ENCODE results near the gene PDZRN3. TPM values are rescaled to one million over a fixed set of nuclear protein-coding genes. Genes with fewer than 3 reads are reported as not detected.

PDZRN3 gene
- total RNA-seq, 1 donor from 2014 or later, result not detected

- H3K27me3 Mint-ChIP-seq (ENCODE audit: insufficient read depth), result peaks cover 2% of the 10 kb centered on the region
- H3K4me3 Mint-ChIP-seq, result no peak overlapping the region
- H3K4me1 Mint-ChIP-seq (ENCODE audit: low read depth), result no peaks in the 10 kb centered on the region
- no peak overlapping the region for H3K27ac Mint-ChIP-seq
- no peak for DNase-seq (ENCODE audit: low spot score)
- intact Hi-C loops (cut with micrococcal nuclease), result loop anchor here (1.0 kb wide), 1 partner anchor 331 kb away; no protein-coding TSS in a partner anchor
- no peaks in the 10 kb centered on the region for H3K9me3 Mint-ChIP-seq
- H3K36me3 Mint-ChIP-seq (ENCODE audit: low read depth), result no peaks in the 10 kb centered on the region
These were observed 192.1 kb downstream of the PDZRN3 start for GRCh38 chr3:73432706-73433032.

- DNase-seq (ENCODE audit: low spot score), result no peak
- H3K9me3 Mint-ChIP-seq, result no peaks in the 10 kb centered on the region
- H3K4me3 Mint-ChIP-seq, result no peak overlapping the region
- intact Hi-C loops (cut with micrococcal nuclease), result loop anchor here (1.0 kb wide), 1 partner anchor 331 kb away; no protein-coding TSS in a partner anchor
- no peaks in the 10 kb centered on the region for H3K4me1 Mint-ChIP-seq (ENCODE audit: low read depth)
- no peak overlapping the region for H3K27ac Mint-ChIP-seq
- no peaks in the 10 kb centered on the region for H3K36me3 Mint-ChIP-seq (ENCODE audit: low read depth)
- H3K27me3 Mint-ChIP-seq (ENCODE audit: insufficient read depth), result peaks cover 2% of the 10 kb centered on the region
These were observed 192.6 kb downstream of the PDZRN3 start for GRCh38 chr3:73432023-73432705.

GRCh38 chr3:73431183-73431900, 193.4 kb downstream of the PDZRN3 start:
- intact Hi-C loops (cut with micrococcal nuclease), result no loop called here
- H3K4me3 Mint-ChIP-seq, result no peak overlapping the region
- no peaks in the 10 kb centered on the region for H3K9me3 Mint-ChIP-seq
- H3K27me3 Mint-ChIP-seq (ENCODE audit: insufficient read depth), result peaks cover 2% of the 10 kb centered on the region
- H3K36me3 Mint-ChIP-seq (ENCODE audit: low read depth), result no peaks in the 10 kb centered on the region
- no peak for DNase-seq (ENCODE audit: low spot score)
- no peak overlapping the region for H3K27ac Mint-ChIP-seq
- H3K4me1 Mint-ChIP-seq (ENCODE audit: low read depth), result no peaks in the 10 kb centered on the region

- no peak for DNase-seq (ENCODE audit: low spot score)
- Mint-ChIP-seq H3K27me3 (ENCODE audit: insufficient read depth) (peaks cover 2% of the 10 kb centered on the region), H3K27ac (no peak overlapping the region), H3K4me3 (no peak overlapping the region), H3K36me3 (ENCODE audit: low read depth) (no peaks in the 10 kb centered on the region), H3K4me1 (ENCODE audit: low read depth) (no peaks in the 10 kb centered on the region), H3K9me3 (no peaks in the 10 kb centered on the region)
- intact Hi-C loops (cut with micrococcal nuclease), result no loop called here
These were observed 197.6 kb downstream of the PDZRN3 start for GRCh38 chr3:73427048-73427706.

- DNase-seq (ENCODE audit: low spot score), result no peak
- peaks cover 3% of the 10 kb centered on the region for H3K9me3 Mint-ChIP-seq
- H3K4me1 Mint-ChIP-seq (ENCODE audit: low read depth), result no peaks in the 10 kb centered on the region
- H3K27ac Mint-ChIP-seq, result no peak overlapping the region
- intact Hi-C loops (cut with micrococcal nuclease), result no loop called here
- H3K27me3 Mint-ChIP-seq (ENCODE audit: insufficient read depth), result peaks cover 2% of the 10 kb centered on the region
- no peak overlapping the region for H3K4me3 Mint-ChIP-seq
- no peaks in the 10 kb centered on the region for H3K36me3 Mint-ChIP-seq (ENCODE audit: low read depth)
These were observed 198.1 kb downstream of the PDZRN3 start for GRCh38 chr3:73426606-73427005.

GRCh38 chr3:73423116-73423515, 201.6 kb downstream of the PDZRN3 start:
- no peaks in the 10 kb centered on the region for H3K4me1 Mint-ChIP-seq (ENCODE audit: low read depth)
- H3K9me3 Mint-ChIP-seq, result peaks cover 3% of the 10 kb centered on the region
- H3K27me3 Mint-ChIP-seq (ENCODE audit: insufficient read depth), result no peaks in the 10 kb centered on the region
- no peak for DNase-seq (ENCODE audit: low spot score)
- intact Hi-C loops (cut with micrococcal nuclease), result no loop called here
- H3K36me3 Mint-ChIP-seq (ENCODE audit: low read depth), result no peaks in the 10 kb centered on the region
- H3K4me3 Mint-ChIP-seq, result no peak overlapping the region
- H3K27ac Mint-ChIP-seq, result no peak overlapping the region

- intact Hi-C loops (cut with micrococcal nuclease), result no loop called here
- Mint-ChIP-seq H3K27ac (no peak overlapping the region), H3K27me3 (ENCODE audit: insufficient read depth) (no peaks in the 10 kb centered on the region), H3K4me1 (ENCODE audit: low read depth) (no peaks in the 10 kb centered on the region), H3K4me3 (no peak overlapping the region), H3K9me3 (peaks cover 3% of the 10 kb centered on the region), H3K36me3 (ENCODE audit: low read depth) (no peaks in the 10 kb centered on the region)
- DNase-seq (ENCODE audit: low spot score), result no peak
These were observed 202.2 kb downstream of the PDZRN3 start for GRCh38 chr3:73422571-73422970.

- H3K4me3 Mint-ChIP-seq, result no peak overlapping the region
- H3K36me3 Mint-ChIP-seq (ENCODE audit: low read depth), result no peaks in the 10 kb centered on the region
- no peaks in the 10 kb centered on the region for H3K4me1 Mint-ChIP-seq (ENCODE audit: low read depth)
- intact Hi-C loops (cut with micrococcal nuclease), result no loop called here
- DNase-seq (ENCODE audit: low spot score), result no peak
- peaks cover 3% of the 10 kb centered on the region for H3K9me3 Mint-ChIP-seq
- H3K27ac Mint-ChIP-seq, result no peak overlapping the region
- H3K27me3 Mint-ChIP-seq (ENCODE audit: insufficient read depth), result no peaks in the 10 kb centered on the region
These were observed 204.8 kb downstream of the PDZRN3 start for GRCh38 chr3:73419942-73420341.

GRCh38 chr3:73419179-73419803, 205.4 kb downstream of the PDZRN3 start:
- no peak overlapping the region for H3K4me3 Mint-ChIP-seq
- no peaks in the 10 kb centered on the region for H3K4me1 Mint-ChIP-seq (ENCODE audit: low read depth)
- intact Hi-C loops (cut with micrococcal nuclease), result no loop called here
- H3K27ac Mint-ChIP-seq, result no peak overlapping the region
- no peaks in the 10 kb centered on the region for H3K36me3 Mint-ChIP-seq (ENCODE audit: low read depth)
- H3K9me3 Mint-ChIP-seq, result peaks cover 3% of the 10 kb centered on the region
- no peaks in the 10 kb centered on the region for H3K27me3 Mint-ChIP-seq (ENCODE audit: insufficient read depth)
- DNase-seq (ENCODE audit: low spot score), result no peak

- intact Hi-C loops (cut with micrococcal nuclease), result no loop called here
- H3K36me3 Mint-ChIP-seq (ENCODE audit: low read depth), result no peaks in the 10 kb centered on the region
- H3K9me3 Mint-ChIP-seq, result peaks cover 3% of the 10 kb centered on the region
- no peaks in the 10 kb centered on the region for H3K4me1 Mint-ChIP-seq (ENCODE audit: low read depth)
- no peaks in the 10 kb centered on the region for H3K27me3 Mint-ChIP-seq (ENCODE audit: insufficient read depth)
- DNase-seq (ENCODE audit: low spot score), result no peak
- no peak overlapping the region for H3K27ac Mint-ChIP-seq
- H3K4me3 Mint-ChIP-seq, result no peak overlapping the region
These were observed 206.1 kb downstream of the PDZRN3 start for GRCh38 chr3:73418681-73419080.

GRCh38 chr3:73415118-73415517, 209.6 kb downstream of the PDZRN3 start:
- Mint-ChIP-seq H3K4me3 (no peak overlapping the region), H3K27ac (no peak overlapping the region), H3K36me3 (ENCODE audit: low read depth) (no peaks in the 10 kb centered on the region), H3K9me3 (no peaks in the 10 kb centered on the region), H3K27me3 (ENCODE audit: insufficient read depth) (no peaks in the 10 kb centered on the region), H3K4me1 (ENCODE audit: low read depth) (no peaks in the 10 kb centered on the region)
- DNase-seq (ENCODE audit: low spot score), result no peak
- intact Hi-C loops (cut with micrococcal nuclease), result no loop called here

- H3K9me3 Mint-ChIP-seq, result no peaks in the 10 kb centered on the region
- intact Hi-C loops (cut with micrococcal nuclease), result no loop called here
- no peaks in the 10 kb centered on the region for H3K4me1 Mint-ChIP-seq (ENCODE audit: low read depth)
- no peaks in the 10 kb centered on the region for H3K36me3 Mint-ChIP-seq (ENCODE audit: low read depth)
- DNase-seq (ENCODE audit: low spot score), result no peak
- no peak overlapping the region for H3K27ac Mint-ChIP-seq
- H3K4me3 Mint-ChIP-seq, result no peak overlapping the region
- H3K27me3 Mint-ChIP-seq (ENCODE audit: insufficient read depth), result no peaks in the 10 kb centered on the region
These were observed 211.1 kb downstream of the PDZRN3 start for GRCh38 chr3:73413619-73414018.

- no peak for DNase-seq (ENCODE audit: low spot score)
- Mint-ChIP-seq H3K36me3 (ENCODE audit: low read depth) (no peaks in the 10 kb centered on the region), H3K27me3 (ENCODE audit: insufficient read depth) (no peaks in the 10 kb centered on the region), H3K4me3 (no peak overlapping the region), H3K27ac (no peak overlapping the region), H3K9me3 (no peaks in the 10 kb centered on the region), H3K4me1 (ENCODE audit: low read depth) (no peaks in the 10 kb centered on the region)
- intact Hi-C loops (cut with micrococcal nuclease), result no loop called here
These were observed 212.7 kb downstream of the PDZRN3 start for GRCh38 chr3:73411993-73412392.

Data from activated T-helper 1 cell treated with anti-CD3 and anti-CD28 coated beads, Interleukin-12 subunit alpha, Interleukin-12 subunit beta, Interleukin-2, Interleukin-4 antibody, amounts not matched to agents 30 ng/mL and 10 ng/mL and 1 ng/mL, durations not matched to agents 14 hours and 24 hours and 36 hours (primary cell).